Daoy (cell line): ENCODE measurements around the gene RCSD1. TPM values are rescaled to one million over a fixed set of nuclear protein-coding genes. Genes with fewer than 3 reads are reported as not detected.

ENCODE experiments used
- DNase-seq: peaks from one replicate; pipeline ENCODE4 v3.0.0-alpha.2; 2015; ENCODE audit warnings: low read depth
- total RNA-seq: library from RNA; depleted of rRNA; stranded (reverse); fragments of >200 nt; shearing (Covaris generic); gene quantifications from 2 replicates; pipeline ENCODE4 v1.2.3, GENCODE V29; 2014; rRNA removed

The RCSD1 gene
- total RNA-seq, 1 experiment from 2014 or later: 0.23 TPM

- DNase-seq: no peak
These were observed 116.1 kb downstream of the RCSD1 start for GRCh38 chr1:167746013-167746672.

GRCh38 chr1:167746988-167747655 lies 117.1 kb downstream of the RCSD1 start:
- DNase-seq: no peak

DNA sequence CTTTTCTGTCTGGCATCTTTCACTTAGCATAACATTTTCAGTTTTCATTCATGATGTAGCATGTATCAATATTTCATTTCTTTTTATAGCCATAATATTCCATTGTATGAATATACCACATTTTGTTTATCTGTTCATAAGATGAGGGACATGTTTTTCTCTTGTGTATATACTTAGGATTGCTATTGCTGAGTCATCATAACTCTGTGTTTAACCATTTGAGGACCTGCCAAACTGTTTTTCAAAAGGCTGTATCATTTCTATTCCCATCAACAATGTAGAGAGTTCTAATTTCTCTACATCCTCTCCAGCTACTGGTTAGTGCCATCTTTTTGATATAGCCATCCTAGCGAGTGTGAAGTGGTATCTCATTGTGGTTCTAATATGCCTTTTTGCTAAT lies 118.0 kb downstream of the RCSD1 start:
- DNase-seq: no peak

GRCh38 chr1:167748906-167749305 lies 118.9 kb downstream of the RCSD1 start:
- DNase-seq: no peak

DNA sequence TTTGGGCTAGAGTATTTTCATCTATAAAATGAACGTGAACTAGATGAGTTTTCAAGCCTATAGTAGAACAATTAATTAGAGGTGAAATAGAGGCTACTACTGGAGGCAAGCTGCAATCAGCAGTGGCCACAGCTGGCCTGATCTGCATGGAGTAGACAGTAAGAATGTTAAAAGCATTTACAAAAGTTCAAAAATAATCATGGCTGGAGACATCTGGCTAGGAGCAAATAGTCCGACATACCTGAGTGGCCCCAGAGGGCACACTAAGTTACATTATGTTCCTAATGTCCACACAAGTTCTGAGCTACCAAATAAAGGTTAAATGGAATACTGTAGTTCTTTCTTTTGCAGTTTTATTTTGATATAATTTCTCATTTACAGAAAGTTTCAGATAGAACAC lies 119.7 kb downstream of the RCSD1 start:
- DNase-seq: no peak

GRCh38 chr1:167750641-167751040 lies 120.6 kb downstream of the RCSD1 start:
- no peak for DNase-seq

DNA sequence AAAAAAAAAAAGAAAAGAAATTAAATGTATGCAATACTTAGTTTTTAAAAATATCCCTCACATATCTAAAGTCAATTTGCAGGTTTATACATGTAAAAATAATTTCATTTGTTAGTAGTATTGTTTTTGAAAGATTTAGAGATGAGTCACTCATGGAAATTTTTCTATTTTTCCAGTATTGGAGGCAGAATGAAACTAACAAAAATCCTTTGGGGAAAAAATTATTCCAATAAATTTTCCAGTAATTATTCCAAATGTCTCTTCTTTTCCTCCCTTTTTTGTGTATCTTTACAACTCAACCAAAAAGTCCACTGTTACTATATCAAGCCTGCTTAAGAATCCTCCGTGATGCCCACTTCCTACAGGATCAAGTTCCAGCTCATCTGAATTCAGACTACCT lies 121.6 kb downstream of the RCSD1 start:
- DNase-seq: no peak

DNA sequence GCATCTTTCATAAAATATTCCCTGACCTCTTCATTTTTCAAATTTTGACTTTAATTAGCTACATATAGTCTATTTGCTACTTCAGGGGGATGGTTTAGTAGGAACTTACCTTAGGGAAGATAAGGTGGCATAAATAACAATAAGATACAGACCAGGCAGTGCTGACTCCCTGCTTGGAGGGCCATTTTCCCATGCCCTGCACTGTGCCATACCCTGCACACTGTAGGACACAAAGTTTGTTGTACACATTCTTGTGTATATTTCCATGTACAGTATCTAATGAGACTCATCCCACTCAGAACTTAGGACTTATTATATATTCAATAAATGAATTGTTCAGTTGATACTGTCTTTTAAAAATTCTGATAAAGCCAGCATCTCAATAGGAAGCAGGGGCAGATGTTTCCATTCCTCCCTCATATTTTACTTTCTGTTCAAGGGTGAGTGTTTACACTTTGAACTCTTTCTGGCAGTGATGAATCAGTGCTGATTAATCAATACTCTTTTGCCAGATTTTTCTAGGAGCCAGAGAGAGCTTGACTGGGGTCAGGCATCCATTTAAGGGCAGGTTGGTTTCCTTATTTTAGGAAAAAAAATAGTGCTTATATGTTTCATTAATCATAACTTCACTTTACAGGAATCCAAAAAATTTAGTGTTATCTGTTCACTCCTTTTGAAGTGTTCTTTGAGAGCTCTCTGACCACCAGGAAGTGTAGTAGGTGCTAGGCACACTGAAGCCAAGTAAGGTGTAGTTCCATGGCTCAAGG lies 122.4 kb downstream of the RCSD1 start:
- DNase-seq: no peak

DNA sequence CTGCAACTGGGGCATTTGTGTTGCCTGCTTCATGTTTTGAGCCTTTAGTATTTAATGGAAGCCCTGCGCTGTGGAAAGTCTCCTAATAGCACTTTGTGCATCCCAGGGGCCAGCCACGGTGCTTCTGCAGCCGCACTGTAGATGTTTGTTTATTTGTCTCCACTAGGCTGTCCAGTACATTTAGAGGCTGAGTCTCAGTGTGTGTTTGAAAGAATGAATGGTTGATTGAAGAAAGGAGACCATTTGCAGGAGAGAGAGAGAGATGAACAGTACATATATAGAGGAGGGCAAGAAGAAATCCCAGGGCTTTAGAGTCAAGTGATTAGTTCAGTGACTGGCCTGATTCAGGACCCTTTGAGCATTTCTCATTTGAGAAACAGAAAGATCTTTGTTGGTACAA lies 125.6 kb downstream of the RCSD1 start:
- DNase-seq: no peak

Other genes with a start within 250 kb of the RCSD1 start
- gene CD247, start 111.7 kb upstream of the RCSD1 start, total RNA-seq: 0.63 and 1.5 TPM in 2 replicates
- gene CREG1, start 76.5 kb upstream of the RCSD1 start, total RNA-seq: 43.8 and 51.9 TPM in 2 replicates
- 52.1 and 66.0 TPM in 2 replicates for gene MPZL1, start 91.8 kb downstream of the RCSD1 start, total RNA-seq